IPS DF 19.7 (cell line): ENCODE measurements around the gene OR2A12.
"Not testable (repeated sequence)": the region's sequence is repeated elsewhere in the genome, so short reads cannot be mapped to it uniquely, and the experiment has no call there.

Source experiments
- DNase-seq: peaks from one replicate; pipeline ENCODE4 v3.0.0-alpha.2; 2013; ENCODE audit warnings: low read depth, low spot score

Gene OR2A12

DNA sequence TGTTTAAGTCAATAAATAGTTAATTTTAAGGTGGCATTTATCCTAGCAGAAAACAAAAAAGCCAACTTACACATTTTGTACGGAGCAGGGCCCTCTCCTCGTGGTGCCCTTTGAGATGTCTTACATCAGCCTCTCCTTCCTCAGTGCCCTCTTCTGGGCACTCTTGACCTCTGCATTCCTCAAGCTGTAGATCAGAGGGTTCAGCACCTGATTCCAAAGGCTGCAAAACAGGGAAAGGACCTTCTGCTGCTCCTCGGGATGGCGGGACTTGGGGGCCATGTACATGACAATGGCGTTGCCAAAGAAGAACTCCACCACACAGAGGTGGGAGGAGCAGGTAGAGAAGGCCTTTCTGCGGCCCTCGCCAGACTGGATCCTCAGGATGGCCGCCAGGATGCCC lies 32.3 kb downstream of the OR2A12 start:
- DNase-seq: no peak

DNA sequence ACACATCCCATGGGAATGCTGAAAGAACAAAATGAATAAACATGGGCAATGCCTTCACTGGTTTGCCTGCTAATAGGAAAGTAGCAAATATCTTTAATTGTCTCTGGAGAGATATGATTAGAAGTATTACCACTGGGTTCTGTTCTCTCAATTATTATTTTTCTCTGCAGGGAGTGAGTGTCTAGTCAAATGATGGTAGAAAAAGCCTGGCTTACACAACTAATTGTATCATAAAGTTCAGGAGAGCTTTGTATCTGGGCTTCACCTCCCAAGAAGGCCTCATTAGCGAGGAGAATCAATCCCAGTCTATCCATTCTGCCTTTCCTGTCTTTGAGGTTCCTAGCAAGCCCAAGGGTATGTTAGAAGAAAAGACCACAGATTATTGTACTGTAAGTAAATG lies 36.8 kb downstream of the OR2A12 start, which contains the start of gene OR2A14:
Gene OR2A14, plus strand, starts transcription at position 301 of the 400 bp plus-strand sequence. CDS start 5,937 bp downstream, outside the sequence.
- no peak for DNase-seq

DNA sequence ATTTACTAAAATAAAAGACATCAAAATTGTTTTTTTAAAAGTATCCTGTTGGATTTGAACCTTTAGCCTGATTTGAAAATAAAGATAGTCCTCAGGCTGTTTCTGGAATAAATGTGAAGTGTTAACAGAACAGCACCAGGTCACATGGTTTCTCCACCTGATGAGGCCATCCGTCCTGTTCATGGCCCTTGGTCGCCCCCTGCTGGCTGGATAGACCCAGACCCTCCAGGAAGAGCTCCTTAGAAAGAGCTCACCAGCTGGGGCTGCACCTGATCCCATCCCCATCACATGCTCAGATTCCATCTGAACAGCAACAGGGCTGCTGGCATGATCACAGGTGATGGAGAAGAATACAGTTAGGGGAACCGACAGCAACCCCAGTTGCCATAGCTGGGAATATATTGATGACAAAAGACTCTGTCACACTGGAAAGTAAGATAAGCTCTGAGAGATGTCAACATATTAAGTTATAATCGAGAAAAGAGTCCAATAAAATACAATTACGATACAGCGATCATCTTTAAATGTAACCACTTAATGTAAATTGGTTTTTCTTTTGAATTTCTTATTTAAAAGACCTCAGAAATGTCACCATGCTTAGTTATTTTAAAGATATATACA lies 41.7 kb downstream of the OR2A12 start:
- peak; percentile 57 for DNase-seq

DNA sequence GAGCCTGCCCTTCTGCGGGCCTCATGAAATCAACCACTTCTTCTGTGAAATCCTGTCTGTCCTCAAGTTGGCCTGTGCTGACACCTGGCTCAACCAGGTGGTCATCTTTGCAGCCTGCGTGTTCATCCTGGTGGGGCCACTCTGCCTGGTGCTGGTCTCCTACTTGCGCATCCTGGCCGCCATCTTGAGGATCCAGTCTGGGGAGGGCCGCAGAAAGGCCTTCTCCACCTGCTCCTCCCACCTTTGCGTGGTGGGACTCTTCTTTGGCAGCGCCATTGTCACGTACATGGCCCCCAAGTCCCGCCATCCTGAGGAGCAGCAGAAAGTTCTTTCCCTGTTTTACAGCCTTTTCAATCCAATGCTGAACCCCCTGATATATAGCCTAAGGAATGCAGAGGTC lies 43.5 kb downstream of the OR2A12 start:
- not testable (repeated sequence) for DNase-seq

DNA sequence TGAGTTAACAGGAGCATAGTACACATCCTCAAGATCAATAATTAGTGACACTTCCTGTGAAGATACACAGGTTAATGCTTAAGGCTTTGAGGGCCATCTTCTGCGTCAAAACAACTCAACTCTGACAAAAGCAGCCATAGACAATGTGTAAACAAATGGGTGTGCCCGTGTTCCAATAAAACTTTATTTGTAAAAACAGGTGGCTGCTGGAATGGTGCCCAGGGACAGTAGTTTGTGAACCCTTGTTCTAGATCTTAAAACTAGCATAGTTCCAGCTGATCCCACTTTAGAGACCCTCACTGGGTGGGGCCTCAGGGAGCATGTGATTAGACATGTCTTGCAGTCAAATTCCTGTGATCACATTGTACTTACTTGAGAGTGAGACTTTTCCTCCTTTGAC lies 44.7 kb downstream of the OR2A12 start:
- no peak for DNase-seq

DNA sequence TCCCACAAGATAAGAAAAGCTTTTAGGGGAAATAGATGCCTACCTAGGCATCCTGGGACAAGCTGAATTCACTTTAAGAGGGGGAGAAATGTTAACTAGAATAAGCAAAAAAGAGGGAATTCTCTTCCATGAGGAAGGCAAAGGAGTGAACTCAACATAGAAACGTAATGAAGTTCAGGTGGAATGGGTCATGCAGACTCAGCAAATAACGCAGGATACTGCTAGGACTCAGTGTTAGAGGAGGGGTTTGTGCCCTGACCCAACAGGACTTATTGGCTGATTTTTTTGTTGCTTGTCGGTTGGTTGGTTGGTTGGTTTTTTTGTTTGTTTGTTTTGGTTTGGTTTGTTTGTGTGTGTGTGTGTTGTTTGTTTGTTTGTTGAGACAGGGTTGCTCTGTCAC lies 46.2 kb downstream of the OR2A12 start:
- DNase-seq: no peak

DNA sequence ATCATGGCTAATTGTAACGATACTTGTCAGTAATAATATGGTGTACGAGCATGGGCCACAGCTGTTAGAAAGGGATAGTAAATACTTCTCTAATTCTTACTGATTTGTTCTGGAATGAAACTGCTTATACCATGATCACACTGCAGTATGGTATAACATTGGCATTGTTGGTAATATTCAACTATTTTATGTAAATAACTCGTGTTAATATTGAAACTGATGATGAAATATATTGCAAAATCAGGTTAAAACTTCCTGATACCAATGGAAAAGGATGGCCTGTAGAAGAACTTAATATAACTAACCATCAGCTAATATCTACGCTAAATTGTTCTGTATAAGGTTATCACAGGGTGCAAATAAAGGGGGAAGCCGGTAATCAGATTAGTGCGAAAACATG lies 47.2 kb downstream of the OR2A12 start:
- DNase-seq: no peak

DNA sequence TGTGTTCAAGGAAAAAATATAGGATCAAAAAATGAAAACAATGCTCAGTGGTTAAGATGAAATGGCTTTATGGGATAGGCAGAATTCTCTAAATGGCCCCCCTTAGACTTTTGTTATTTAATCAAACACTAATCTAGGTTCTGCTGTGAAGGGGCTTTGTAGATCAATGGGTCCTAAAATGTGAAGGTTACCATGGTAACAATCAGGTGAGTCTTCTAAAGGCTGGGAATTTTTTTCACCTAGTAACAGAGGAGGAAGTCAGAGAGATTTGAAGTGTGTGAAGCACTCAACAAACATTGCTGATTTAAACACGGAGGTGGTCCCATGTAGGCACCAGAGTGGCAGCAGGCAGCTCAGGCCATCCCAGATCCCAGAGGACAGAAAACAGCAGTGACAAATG lies 48.0 kb downstream of the OR2A12 start:
- no peak for DNase-seq

DNA sequence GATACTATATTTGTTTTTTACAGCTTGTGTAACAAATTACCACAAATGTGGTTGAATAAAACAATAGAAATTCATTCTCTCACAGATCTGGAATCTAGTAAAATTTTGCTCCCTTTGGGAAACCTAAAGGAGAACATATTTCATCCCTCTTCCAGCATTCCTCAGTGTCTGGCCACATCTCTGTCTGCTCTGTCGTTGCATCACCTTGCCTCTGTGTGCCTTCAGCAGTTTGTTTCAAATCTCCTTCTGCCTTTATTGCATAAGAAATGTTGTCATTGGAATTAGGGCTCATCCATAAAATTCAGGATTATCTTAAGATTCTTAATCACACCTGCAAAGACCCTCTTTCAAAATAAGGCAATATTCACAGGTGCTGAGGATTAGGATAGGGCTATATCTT lies 51.4 kb downstream of the OR2A12 start:
- DNase-seq: no peak

DNA sequence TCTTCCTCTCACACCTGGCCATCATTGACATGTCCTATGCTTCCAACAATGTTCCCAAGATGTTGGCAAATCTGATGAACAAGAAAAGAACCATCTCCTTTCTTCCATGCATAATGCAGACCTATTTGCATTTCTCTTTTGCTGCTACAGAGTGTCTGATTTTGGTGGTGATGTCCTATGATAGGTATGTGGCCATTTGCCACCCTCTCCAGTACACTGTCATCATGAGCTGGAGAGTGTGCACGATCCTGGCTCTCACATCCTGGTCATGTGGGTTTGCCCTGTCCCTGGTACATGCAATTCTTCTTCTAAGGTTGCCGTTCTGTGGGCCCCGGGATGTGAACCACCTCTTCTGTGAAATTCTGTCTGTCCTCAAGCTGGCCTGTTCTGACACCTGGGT lies 56.1 kb downstream of the OR2A12 start:
- no peak for DNase-seq

DNA sequence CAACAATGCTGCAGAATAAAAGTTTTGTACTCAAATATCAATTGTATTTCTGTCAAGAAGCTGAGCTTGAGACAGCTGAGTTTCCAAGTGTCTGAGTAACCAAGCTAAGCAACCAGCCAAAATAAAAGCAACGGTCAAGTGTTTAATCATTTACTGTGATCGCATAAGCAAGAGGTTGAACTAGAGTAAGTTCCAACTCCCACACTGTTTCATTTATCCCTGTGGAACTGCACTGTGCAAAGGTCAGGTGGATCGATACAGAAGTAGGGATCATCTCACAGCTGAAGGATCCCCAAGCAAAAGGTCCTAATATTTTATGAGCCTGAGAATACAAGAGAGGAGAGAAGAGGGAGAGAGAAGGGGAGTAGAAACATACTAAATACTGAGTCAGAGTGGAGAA lies 58.3 kb downstream of the OR2A12 start:
- no peak for DNase-seq

DNA sequence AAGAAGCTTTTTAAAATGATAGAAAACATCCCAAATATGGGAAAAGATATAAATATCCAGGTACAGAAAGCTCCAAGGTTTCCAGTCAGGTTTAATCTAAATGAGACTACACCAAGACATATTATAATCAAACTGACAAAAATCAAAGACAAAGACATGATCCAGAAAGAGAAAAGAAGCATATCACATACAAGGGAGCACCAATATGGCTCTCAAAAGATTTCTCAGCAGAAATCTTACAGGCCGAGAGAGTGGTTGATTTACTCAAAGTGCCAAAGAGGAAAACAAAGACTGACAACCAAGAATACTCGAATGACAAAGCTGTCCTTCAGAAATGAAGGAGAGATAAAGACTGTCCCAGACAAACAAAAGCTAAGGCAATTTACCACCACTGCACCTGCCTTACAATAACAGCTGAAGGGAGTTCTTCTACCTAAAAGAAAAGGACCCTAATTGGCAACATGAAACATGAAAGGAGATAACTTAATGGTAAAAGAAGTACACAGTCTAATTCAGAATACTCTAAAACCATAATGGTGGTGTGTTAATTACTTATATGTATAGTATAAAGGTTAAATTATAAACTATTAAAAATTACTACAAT lies 62.2 kb downstream of the OR2A12 start:
- DNase-seq: no peak
